Measurements from ENCODE around the gene DYNC1H1.

GRCh38 chr14:102087762-102088011, 123.3 kb downstream of the DYNC1H1 start:
- TF ChIP-seq CTCF (conservative IDR thresholded peaks at IDR 0.05; ENCODE audit: low read length) (no peak), EZH2phosphoT487 (IDR thresholded peaks at IDR 0.05; ENCODE audit: borderline replicate concordance, low read depth, low read length) (no peak)

Data from OCI-LY7 (cell line).